ENCODE results near the gene KNG1. TPM values are rescaled to one million over a fixed set of nuclear protein-coding genes. Genes with fewer than 3 reads are reported as not detected.

Gene KNG1
- total RNA-seq, 6 experiments from 2014 or later: not detected

DNA sequence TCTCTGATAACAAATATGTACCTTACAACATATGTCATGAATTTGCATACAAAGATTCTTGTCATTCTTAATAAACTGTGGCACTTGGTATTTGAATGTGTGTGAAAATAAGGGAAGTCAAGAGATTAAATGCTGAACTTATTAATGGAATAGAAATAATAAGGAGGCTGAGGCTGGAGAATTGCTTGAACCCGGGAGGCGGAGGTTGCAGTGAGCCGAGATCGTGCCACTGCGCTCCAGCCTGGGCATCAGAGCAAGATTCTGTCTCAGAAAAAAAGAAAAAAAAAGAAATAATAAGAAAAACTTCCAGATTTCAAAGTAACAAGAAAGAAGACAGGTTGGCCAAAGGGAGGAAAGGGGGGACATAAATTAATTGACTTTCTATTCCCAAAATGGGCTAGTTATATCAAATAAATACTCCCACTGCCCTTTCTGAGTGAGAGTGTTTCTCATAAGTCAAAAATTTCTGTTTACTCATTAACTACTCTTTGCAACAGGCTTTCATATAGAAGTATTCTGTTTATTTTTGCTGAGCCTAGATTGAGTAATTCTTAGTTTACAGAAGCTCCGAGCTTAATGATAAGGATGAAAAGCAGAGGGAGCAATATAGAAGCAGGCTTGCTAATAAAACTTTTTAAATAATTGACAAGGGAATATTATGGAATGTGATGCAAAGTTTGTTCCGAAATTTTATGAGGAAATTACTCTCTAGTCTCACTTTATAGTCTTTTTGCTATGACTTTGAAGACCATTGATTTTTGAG lies 25.6 kb downstream of the KNG1 start:
- TF ChIP-seq, protein P1, sequence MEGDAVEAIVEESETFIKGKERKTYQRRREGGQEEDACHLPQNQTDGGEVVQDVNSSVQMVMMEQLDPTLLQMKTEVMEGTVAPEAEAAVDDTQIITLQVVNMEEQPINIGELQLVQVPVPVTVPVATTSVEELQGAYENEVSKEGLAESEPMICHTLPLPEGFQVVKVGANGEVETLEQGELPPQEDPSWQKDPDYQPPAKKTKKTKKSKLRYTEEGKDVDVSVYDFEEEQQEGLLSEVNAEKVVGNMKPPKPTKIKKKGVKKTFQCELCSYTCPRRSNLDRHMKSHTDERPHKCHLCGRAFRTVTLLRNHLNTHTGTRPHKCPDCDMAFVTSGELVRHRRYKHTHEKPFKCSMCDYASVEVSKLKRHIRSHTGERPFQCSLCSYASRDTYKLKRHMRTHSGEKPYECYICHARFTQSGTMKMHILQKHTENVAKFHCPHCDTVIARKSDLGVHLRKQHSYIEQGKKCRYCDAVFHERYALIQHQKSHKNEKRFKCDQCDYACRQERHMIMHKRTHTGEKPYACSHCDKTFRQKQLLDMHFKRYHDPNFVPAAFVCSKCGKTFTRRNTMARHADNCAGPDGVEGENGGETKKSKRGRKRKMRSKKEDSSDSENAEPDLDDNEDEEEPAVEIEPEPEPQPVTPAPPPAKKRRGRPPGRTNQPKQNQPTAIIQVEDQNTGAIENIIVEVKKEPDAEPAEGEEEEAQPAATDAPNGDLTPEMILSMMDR (IDR thresholded peaks at IDR 0.05): no peak
- H3K4me3 Mint-ChIP-seq: no peak overlapping the region
- H3K27me3 Mint-ChIP-seq (ENCODE audit: insufficient read depth): peaks cover 6% of the 10 kb centered on the region; the same call in 1 of the 2 replicates
- H3K36me3 Mint-ChIP-seq (ENCODE audit: low read depth): no peaks in the 10 kb centered on the region
- DNase-seq: no peak
- H3K27ac Mint-ChIP-seq: no peak overlapping the region
- H3K4me1 Mint-ChIP-seq (ENCODE audit: low read depth): peaks cover 11% of the 10 kb centered on the region
- no peaks in the 10 kb centered on the region for H3K9me3 Mint-ChIP-seq

DNA sequence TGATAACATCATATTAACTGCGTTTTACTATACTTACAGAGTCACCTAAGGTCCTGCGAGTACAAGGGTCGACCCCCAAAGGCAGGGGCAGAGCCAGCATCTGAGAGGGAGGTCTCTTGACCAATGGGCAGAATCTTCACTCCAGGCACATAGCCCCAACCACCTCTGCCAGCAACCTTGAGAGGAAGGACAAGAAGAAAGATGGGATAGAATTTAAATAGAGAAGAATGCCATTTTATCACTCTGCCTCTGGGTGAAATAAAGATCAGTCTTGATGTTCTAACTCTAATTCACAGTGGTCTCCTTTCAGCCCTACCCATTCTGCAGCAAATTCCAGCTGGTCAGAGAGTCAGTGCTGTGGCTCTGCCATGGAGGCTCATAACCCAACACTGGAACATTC lies 26.5 kb downstream of the KNG1 start:
- Mint-ChIP-seq H3K27me3 (ENCODE audit: insufficient read depth) (peaks cover 6% of the 10 kb centered on the region; the same call in 1 of the 2 replicates), H3K4me1 (ENCODE audit: low read depth) (peaks cover 17% of the 10 kb centered on the region), H3K36me3 (ENCODE audit: low read depth) (no peaks in the 10 kb centered on the region), H3K27ac (no peak overlapping the region), H3K4me3 (no peak overlapping the region), H3K9me3 (no peaks in the 10 kb centered on the region)
- TF ChIP-seq, protein P1 (IDR thresholded peaks at IDR 0.05): no peak
- DNase-seq: no peak

DNA sequence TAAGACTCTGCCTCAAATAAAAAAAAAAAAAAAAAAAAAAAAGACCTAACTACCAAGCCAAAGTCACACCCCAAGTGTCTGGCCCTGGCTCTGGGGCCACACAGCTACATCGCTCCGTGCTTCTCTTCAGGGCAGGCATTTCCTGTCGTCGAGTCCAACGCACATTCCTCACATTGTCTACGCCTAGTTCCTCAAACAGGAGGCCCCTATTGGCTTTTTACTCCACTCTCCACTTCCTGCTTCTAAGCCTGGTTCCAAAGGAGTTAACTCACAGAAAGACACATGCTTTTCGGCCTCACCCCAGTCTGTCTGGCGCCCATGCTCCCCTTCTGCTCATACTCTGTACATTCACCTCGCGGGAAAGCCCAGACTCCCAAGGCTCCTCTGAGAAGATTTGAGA lies 28.8 kb downstream of the KNG1 start:
- Mint-ChIP-seq H3K9me3 (no peaks in the 10 kb centered on the region), H3K4me1 (ENCODE audit: low read depth) (peaks cover 17% of the 10 kb centered on the region), H3K4me3 (peak overlapping the region; percentile 41), H3K27me3 (ENCODE audit: insufficient read depth) (peaks cover 2% of the 10 kb centered on the region), H3K27ac (peak overlapping the region; percentile 90), H3K36me3 (ENCODE audit: low read depth) (no peaks in the 10 kb centered on the region)
- TF ChIP-seq, protein P1 (IDR thresholded peaks at IDR 0.05): no peak
- peak; percentile 84 for DNase-seq

DNA sequence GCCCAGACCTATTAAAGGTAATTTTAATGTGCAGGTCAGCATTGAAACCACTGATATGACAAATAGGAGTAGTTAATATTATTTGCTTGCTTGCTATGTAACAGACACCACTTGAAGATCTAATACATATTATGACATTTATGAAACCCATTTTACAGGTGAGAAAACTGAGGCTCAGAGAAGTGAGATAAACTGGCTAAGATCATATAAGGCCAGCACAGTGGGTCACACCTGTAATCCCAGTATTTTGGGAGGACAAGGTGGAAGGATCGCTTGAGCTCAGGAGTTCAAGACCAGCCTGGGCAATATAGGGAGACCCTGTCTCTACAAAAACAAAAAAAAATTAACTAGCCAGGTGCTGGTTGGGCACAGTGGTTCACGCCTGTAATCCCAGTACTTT lies 33.2 kb downstream of the KNG1 start:
- Mint-ChIP-seq H3K27me3 (ENCODE audit: insufficient read depth) (peaks cover 3% of the 10 kb centered on the region; the same call in 1 of the 2 replicates), H3K9me3 (no peaks in the 10 kb centered on the region), H3K4me3 (no peak overlapping the region), H3K36me3 (ENCODE audit: low read depth) (no peaks in the 10 kb centered on the region), H3K27ac (no peak overlapping the region), H3K4me1 (ENCODE audit: low read depth) (peaks cover 46% of the 10 kb centered on the region)
- no peak for DNase-seq
- TF ChIP-seq, protein P1 (IDR thresholded peaks at IDR 0.05): no peak

DNA sequence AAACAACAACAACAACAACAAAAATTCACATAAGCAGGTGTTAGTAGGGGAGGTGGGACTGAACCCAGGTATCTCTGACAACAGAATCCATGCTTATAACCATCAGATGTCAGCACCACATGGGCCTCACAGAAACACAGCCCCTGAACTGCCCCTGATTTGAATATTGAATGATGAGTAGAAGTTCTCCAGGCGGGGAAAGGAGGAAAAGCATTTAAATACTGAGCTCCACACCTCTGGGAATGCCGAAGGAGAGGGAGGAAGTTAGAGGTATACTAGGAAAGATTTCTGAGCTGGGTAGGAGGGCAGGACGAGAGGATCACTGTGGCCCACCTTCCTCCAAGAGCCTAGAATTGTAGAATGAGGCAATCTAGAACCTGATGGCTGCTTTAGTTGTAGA lies 34.3 kb downstream of the KNG1 start:
- DNase-seq: no peak
- no peak overlapping the region; the same call in 1 of the 2 replicates for H3K27ac Mint-ChIP-seq
- no peaks in the 10 kb centered on the region for H3K36me3 Mint-ChIP-seq (ENCODE audit: low read depth)
- no peaks in the 10 kb centered on the region for H3K9me3 Mint-ChIP-seq
- TF ChIP-seq, protein P1 (IDR thresholded peaks at IDR 0.05): no peak
- H3K4me1 Mint-ChIP-seq (ENCODE audit: low read depth): peaks cover 39% of the 10 kb centered on the region
- no peak overlapping the region for H3K4me3 Mint-ChIP-seq
- H3K27me3 Mint-ChIP-seq (ENCODE audit: insufficient read depth): peaks cover 5% of the 10 kb centered on the region

Measured in HFFc6 (cell line).